ENCODE results near the gene PALD1. TPM values are rescaled to one million over a fixed set of nuclear protein-coding genes. Genes with fewer than 3 reads are reported as not detected.
A peak's percentile ranks its signal among the peaks of the same experiment; 100 is the strongest.

The PALD1 gene
- total RNA-seq, 1 donor from 2014 or later = not detected

DNA sequence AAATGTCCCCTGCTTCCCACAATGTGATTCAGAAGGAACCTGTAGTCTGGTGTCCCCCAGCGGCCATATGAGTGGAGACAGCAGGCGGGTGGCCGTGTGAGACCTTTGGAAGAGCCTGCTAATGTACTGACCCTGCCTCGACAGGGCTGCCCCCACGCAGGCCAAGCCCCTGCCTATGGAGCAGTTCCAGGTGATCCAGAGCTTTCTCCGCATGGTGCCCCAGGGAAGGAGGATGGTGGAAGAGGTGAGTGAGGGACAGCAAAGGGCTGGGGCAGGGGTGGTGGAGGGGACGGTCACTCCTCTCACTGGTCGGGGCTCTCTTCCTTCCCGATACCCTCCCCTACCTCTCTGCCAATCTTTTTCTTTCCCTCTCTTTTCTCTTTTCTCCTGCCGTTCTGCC is 55.7 kb downstream of the PALD1 start:
- H3K36me3 ChIP-seq (ENCODE audit: control insufficient read depth, insufficient read depth, low read length) = no peaks in the 10 kb centered on the region
- TF ChIP-seq, protein P1, sequence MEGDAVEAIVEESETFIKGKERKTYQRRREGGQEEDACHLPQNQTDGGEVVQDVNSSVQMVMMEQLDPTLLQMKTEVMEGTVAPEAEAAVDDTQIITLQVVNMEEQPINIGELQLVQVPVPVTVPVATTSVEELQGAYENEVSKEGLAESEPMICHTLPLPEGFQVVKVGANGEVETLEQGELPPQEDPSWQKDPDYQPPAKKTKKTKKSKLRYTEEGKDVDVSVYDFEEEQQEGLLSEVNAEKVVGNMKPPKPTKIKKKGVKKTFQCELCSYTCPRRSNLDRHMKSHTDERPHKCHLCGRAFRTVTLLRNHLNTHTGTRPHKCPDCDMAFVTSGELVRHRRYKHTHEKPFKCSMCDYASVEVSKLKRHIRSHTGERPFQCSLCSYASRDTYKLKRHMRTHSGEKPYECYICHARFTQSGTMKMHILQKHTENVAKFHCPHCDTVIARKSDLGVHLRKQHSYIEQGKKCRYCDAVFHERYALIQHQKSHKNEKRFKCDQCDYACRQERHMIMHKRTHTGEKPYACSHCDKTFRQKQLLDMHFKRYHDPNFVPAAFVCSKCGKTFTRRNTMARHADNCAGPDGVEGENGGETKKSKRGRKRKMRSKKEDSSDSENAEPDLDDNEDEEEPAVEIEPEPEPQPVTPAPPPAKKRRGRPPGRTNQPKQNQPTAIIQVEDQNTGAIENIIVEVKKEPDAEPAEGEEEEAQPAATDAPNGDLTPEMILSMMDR (IDR thresholded peaks at IDR 0.05; ENCODE audit: insufficient read depth, low read length, severe bottlenecking) = no peak
- no peak overlapping the region for H3K4me3 ChIP-seq (ENCODE audit: low read depth, low read length)
- DNase-seq (ENCODE audit: low read depth) (no peak), FAIRE-seq (no peak)
- peaks cover 2% of the 10 kb centered on the region for H3K27me3 ChIP-seq (ENCODE audit: control insufficient read depth, insufficient read depth, low read length)

DNA sequence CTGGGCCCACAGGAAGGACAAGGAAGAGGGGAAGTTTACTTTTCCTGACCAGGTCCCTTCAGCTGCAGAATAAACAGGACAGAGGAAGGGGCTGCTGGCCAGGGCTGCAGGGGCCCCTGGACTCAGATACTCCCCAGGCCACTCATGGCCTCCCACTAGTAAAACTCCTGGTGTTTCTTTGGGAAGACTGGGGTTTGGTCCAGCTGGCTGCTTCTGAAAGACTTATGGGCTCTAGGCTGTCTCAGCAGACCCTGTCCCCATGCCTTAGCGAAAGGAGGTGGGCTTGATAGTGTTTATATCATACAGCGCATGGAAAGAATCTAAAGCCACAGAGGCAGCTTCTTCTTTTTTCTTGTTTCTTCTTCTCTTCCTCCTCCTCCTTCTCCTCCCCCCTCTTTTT is 56.4 kb downstream of the PALD1 start:
- Histone ChIP-seq H3K36me3 (ENCODE audit: control insufficient read depth, insufficient read depth, low read length) (no peaks in the 10 kb centered on the region), H3K4me3 (ENCODE audit: low read depth, low read length) (no peak overlapping the region), H3K27me3 (ENCODE audit: control insufficient read depth, insufficient read depth, low read length) (peaks cover 2% of the 10 kb centered on the region)
- FAIRE-seq (no peak), DNase-seq (ENCODE audit: low read depth) (no peak)
- TF ChIP-seq, protein P1 (IDR thresholded peaks at IDR 0.05; ENCODE audit: insufficient read depth, low read length, severe bottlenecking) = no peak

DNA sequence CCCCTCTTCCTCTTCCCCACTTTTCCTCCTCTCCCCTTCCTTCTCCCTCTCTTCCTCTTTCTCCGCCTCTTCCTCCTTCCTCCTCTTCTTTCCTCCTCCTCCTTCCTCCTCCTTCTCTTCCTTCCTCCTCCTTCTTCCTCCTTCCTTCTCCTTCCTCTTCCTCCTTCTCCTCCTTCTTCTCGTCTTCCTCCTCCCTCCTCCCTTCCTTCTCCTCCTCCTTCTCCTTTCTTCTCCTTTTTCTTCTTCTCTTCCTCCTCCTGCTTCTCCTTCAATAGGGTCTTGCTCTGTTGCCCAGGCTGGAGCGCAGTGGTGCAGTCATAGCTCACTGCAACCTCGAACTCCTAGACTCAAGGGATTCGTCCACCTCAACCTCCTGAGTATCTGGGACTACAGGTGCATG is 56.9 kb downstream of the PALD1 start:
- Histone ChIP-seq H3K4me3 (ENCODE audit: low read depth, low read length) (no peak overlapping the region), H3K36me3 (ENCODE audit: control insufficient read depth, insufficient read depth, low read length) (no peaks in the 10 kb centered on the region), H3K27me3 (ENCODE audit: control insufficient read depth, insufficient read depth, low read length) (peaks cover 2% of the 10 kb centered on the region)
- no peak for DNase-seq (ENCODE audit: low read depth)
- TF ChIP-seq, protein P1 (IDR thresholded peaks at IDR 0.05; ENCODE audit: insufficient read depth, low read length, severe bottlenecking) = no peak
- FAIRE-seq = no peak

DNA sequence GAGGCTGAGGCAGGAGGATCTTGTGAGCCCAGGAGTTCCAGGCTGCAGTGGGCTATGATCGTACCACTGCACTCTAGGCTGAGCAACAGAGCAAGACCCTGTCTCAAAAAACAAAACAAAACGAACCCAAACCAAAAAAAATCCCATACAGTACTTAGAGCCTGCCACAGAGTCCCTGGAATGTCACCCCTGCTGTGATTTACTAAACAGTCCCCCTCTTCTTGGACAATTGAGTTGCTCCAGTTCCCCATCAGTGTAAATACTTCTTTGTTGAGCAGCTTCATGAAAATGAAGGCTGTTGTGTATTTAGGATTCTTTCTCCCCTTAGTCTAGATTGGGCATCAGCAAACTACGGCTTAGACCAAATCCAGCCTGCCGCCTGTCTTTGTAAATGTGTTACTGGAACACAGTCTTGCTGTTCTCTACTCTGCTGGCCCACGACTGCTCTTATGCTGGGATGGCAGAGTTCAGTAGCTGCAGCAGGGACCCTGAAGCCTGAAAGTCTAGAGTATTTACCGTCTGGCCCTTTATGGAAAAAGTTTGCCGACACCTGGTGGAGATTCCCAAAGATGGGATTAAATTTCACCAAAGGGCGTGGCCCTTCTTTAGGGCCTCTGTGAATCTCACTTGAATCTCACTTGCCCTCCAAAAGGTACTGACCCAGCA is 57.8 kb downstream of the PALD1 start:
- Histone ChIP-seq H3K27me3 (ENCODE audit: control insufficient read depth, insufficient read depth, low read length) (peaks cover 2% of the 10 kb centered on the region), H3K4me3 (ENCODE audit: low read depth, low read length) (no peak overlapping the region), H3K36me3 (ENCODE audit: control insufficient read depth, insufficient read depth, low read length) (no peaks in the 10 kb centered on the region)
- FAIRE-seq = no peak
- DNase-seq (ENCODE audit: low read depth) = no peak
- TF ChIP-seq, protein P1 (IDR thresholded peaks at IDR 0.05; ENCODE audit: insufficient read depth, low read length, severe bottlenecking) = peak; percentile 8

DNA sequence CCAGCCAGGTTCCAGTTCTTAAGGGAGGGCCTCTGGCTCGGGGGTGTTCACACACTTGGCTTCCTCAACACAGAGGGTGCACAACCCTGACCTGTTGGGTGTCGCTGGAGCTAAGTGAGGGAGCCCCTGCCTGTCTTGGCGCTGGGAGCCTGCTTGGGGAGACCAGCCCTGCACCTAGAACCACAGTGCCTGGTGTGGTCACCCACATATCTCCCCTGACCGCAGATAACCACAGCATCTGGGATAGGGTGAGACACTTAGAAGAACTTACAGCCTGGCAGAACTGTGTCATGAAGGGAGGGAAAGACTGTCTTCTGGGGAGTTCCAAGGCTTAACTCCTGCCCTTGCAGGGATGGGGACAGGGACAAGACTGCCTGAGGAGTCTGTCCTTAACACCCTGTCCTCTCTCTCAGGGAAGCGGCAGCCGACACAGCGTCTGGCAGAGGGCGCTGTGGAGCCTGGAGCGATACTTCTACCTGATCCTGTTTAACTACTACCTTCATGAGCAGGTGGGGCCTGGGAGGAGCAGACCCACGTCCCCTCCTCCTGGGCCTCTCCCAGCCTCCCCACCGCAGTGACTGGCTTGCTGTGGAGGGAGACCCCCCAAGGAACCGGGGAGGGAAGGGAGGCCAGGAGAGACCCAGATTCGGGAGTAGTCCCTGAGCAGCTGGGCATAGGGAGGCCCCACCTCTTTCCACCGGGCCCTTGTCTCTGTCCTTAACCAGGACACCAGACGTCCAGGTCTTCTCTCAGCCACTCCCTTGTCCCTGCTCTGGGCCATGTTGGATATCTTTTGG is 59.0 kb downstream of the PALD1 start:
- FAIRE-seq (no peak), DNase-seq (ENCODE audit: low read depth) (peak; percentile 10)
- TF ChIP-seq, protein P1 (IDR thresholded peaks at IDR 0.05; ENCODE audit: insufficient read depth, low read length, severe bottlenecking) = peak; percentile 81
- Histone ChIP-seq H3K4me3 (ENCODE audit: low read depth, low read length) (no peak overlapping the region), H3K36me3 (ENCODE audit: control insufficient read depth, insufficient read depth, low read length) (no peaks in the 10 kb centered on the region), H3K27me3 (ENCODE audit: control insufficient read depth, insufficient read depth, low read length) (peaks cover 2% of the 10 kb centered on the region)

Measured in bronchial epithelial cell (primary cell).